ENCODE results near the gene CAMLG. TPM values are rescaled to one million over a fixed set of nuclear protein-coding genes. Genes with fewer than 3 reads are reported as not detected.
"Not testable (repeated sequence)": the region's sequence is repeated elsewhere in the genome, so short reads cannot be mapped to it uniquely, and the experiment has no call there.

CAMLG gene
- total and polyA plus RNA-seq, 8 donors, result 14.2 to 71.0 (median 30.4) TPM

- 87 to 96% (median 94%) methylated on average over 5 of the region's 5 CpGs for WGBS, 5 donors
- no peak overlapping the region for H3K27ac ChIP-seq
- no peaks in the 10 kb centered on the region for H3K9me3 ChIP-seq
Measured at GRCh38 chr5:134714120-134714519, 24.2 kb upstream of the CAMLG start.

DNA sequence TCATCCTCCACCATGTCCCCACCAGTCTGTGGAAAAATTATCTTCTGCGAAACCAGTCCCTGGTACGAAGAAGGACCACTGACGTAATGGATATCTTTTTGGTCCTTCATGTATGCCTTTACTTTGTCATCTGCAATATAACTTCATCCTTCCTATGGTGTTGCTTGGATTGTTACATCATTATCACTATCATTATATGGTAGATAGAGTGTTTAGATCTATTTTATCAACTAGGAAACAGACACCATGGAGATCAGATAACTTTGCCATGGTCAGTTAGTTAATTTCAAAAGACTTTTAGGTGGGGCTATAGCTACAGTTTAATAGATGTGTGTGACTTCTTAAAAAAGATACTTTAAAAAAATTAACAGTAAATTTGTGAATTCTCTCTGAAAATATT is 23.8 kb upstream of the CAMLG start:
- intact Hi-C loops (cut with DNase I; ENCODE audit: low total_unique reads), result no loop called here
- TF ChIP-seq POLR2AphosphoS5 (IDR thresholded peaks at IDR 0.05), result no peak
- no peak for TF ChIP-seq POLR2A (IDR thresholded peaks at IDR 0.05)
- Histone ChIP-seq H3K27me3 (no peaks in the 10 kb centered on the region), H3K4me3 (no peak overlapping the region), H3K27ac (no peak overlapping the region), H3K36me3 (peaks cover 67 to 100% (median 99%) of the 10 kb centered on the region in 4 donors), H3K4me1 (no peaks in the 10 kb centered on the region), H3K9me3 (no peaks in the 10 kb centered on the region)
- 89 to 98% (median 93%) methylated on average over 3 of the region's 3 CpGs for WGBS, 5 donors
- DNase-seq, result no peak

More at GRCh38 chr5:134714120-134714519, 24.2 kb upstream of the CAMLG start:
- Histone ChIP-seq H3K36me3 (peaks cover 67 to 100% (median 99%) of the 10 kb centered on the region in 4 donors), H3K4me1 (no peaks in the 10 kb centered on the region), H3K4me3 (no peak overlapping the region), H3K27me3 (no peaks in the 10 kb centered on the region)
- TF ChIP-seq POLR2A (IDR thresholded peaks at IDR 0.05) (no peak), EP300 (IDR thresholded peaks at IDR 0.05) (no peak), POLR2AphosphoS5 (IDR thresholded peaks at IDR 0.05) (no peak)
- TF ChIP-seq, protein P1, sequence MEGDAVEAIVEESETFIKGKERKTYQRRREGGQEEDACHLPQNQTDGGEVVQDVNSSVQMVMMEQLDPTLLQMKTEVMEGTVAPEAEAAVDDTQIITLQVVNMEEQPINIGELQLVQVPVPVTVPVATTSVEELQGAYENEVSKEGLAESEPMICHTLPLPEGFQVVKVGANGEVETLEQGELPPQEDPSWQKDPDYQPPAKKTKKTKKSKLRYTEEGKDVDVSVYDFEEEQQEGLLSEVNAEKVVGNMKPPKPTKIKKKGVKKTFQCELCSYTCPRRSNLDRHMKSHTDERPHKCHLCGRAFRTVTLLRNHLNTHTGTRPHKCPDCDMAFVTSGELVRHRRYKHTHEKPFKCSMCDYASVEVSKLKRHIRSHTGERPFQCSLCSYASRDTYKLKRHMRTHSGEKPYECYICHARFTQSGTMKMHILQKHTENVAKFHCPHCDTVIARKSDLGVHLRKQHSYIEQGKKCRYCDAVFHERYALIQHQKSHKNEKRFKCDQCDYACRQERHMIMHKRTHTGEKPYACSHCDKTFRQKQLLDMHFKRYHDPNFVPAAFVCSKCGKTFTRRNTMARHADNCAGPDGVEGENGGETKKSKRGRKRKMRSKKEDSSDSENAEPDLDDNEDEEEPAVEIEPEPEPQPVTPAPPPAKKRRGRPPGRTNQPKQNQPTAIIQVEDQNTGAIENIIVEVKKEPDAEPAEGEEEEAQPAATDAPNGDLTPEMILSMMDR (IDR thresholded peaks at IDR 0.05), result no peak
- DNase-seq, result no peak
- intact Hi-C loops (cut with DNase I; ENCODE audit: low total_unique reads), result no loop called here

DNA sequence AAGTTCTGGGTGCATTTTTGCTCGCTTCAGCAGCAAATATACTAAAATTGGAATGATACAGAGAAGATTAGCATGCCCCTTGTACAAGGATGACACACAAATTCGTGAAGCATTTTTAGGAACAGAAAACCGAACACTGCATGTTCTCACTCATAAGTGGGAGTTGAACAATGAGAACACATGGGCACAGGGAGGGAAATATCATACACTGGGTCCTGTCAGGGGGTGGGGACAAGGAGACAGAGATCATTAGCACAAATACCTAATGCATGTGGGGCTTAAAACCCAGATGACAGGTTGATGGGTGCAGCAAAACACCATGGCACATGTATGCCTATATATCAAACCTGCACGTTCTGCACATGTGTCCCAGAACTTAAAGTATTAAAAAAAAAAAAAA is 22.9 kb upstream of the CAMLG start:
- DNase-seq; H3K4me3 ChIP-seq; H3K9me3 ChIP-seq; intact Hi-C loops (cut with DNase I; ENCODE audit: low total_unique reads); H3K27me3 ChIP-seq; H3K27ac ChIP-seq; H3K4me1 ChIP-seq: not testable (repeated sequence)
- peaks cover 67 to 100% (median 99%) of the 10 kb centered on the region in 4 donors for H3K36me3 ChIP-seq
- WGBS, 5 donors, result 86 to 93% (median 91%) methylated on average over 4 of the region's 4 CpGs

DNA sequence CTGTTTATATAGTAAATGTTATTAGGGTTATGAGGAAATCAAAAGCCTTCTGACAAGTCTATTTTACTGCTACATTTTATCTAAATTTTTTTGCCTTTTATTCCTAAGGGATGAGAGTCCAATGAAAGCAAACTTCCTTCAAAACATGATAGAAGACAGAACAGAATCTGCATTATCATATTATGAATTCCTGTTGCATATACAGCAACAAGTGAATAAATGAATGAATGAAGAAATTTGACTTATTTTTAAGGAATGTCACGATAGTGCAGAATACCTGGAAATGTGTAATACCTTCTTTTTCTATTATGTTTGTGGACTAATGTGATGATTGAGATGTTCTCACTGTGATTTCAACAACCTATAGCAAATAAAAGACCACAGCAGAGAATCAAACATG is 13.5 kb upstream of the CAMLG start:
- H3K4me3 ChIP-seq, result no peak overlapping the region
- no peaks in the 10 kb centered on the region for H3K4me1 ChIP-seq
- no peak for TF ChIP-seq EP300 (IDR thresholded peaks at IDR 0.05)
- TF ChIP-seq POLR2AphosphoS5 (IDR thresholded peaks at IDR 0.05), result no peak
- TF ChIP-seq POLR2A (IDR thresholded peaks at IDR 0.05), result no peak
- 92 to 96% (median 94%) methylated on average over 1 of the region's 1 CpG for WGBS, 5 donors
- H3K36me3 ChIP-seq, result peaks cover 44 to 67% (median 62%) of the 10 kb centered on the region in 4 donors
- intact Hi-C loops (cut with DNase I; ENCODE audit: low total_unique reads), result no loop called here
- H3K27me3 ChIP-seq, result no peaks in the 10 kb centered on the region
- DNase-seq, result no peak
- H3K9me3 ChIP-seq, result no peaks in the 10 kb centered on the region
- no peak overlapping the region for H3K27ac ChIP-seq

GRCh38 chr5:134732819-134733218 is 5.5 kb upstream of the CAMLG start:
- TF ChIP-seq POLR2A (IDR thresholded peaks at IDR 0.05) (no peak), EP300 (IDR thresholded peaks at IDR 0.05) (no peak), POLR2AphosphoS5 (IDR thresholded peaks at IDR 0.05) (no peak)
- TF ChIP-seq, protein P1 (IDR thresholded peaks at IDR 0.05), result no peak
- intact Hi-C loops (cut with DNase I; ENCODE audit: low total_unique reads), result no loop called here
- H3K27ac ChIP-seq, result no peak overlapping the region
- 60 to 71% (median 62%) methylated on average over 3 of the region's 3 CpGs for WGBS, 5 donors
- no peak for DNase-seq
- H3K4me1 ChIP-seq, result peaks cover 0 to 8% (median 4%) of the 10 kb centered on the region in 4 donors
- no peak overlapping the region for H3K4me3 ChIP-seq
- peaks cover 0 to 1% (median 0%) of the 10 kb centered on the region in 4 donors for H3K36me3 ChIP-seq
- no peaks in the 10 kb centered on the region for H3K27me3 ChIP-seq
- no peaks in the 10 kb centered on the region for H3K9me3 ChIP-seq

DNA sequence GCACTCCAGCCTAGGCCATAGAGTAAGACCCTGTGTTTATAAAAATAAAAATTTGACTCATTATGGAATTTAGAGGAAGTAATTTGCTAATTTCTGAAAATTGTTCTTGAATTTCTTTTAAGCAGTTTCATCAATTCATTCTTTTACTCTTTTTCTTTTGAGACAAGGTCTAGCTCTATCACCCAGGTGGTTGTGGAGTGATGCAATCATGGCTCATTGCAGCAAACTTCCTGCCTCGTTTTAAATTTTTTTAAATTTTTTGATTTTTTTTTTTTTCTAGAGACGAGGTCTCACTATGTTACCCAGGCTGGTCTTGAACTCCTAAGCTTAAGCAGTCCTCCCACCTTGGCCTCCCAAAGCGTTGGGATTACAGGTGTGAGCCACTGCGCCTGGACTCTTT is 3.1 kb upstream of the CAMLG start:
- Histone ChIP-seq H3K4me1 (peaks cover 11 to 23% (median 15%) of the 10 kb centered on the region in 4 donors), H3K4me3 (no peak overlapping the region), H3K27ac (no peak overlapping the region), H3K36me3 (no peaks in the 10 kb centered on the region), H3K27me3 (no peaks in the 10 kb centered on the region), H3K9me3 (no peaks in the 10 kb centered on the region)
- intact Hi-C loops (cut with DNase I; ENCODE audit: low total_unique reads), result no loop called here
- WGBS, 5 donors, result 61 to 82% (median 78%) methylated on average over 4 of the region's 4 CpGs
- no peak for TF ChIP-seq POLR2AphosphoS5 (IDR thresholded peaks at IDR 0.05)
- TF ChIP-seq, protein P1 (IDR thresholded peaks at IDR 0.05), result no peak
- no peak for TF ChIP-seq EP300 (IDR thresholded peaks at IDR 0.05)
- no peak for TF ChIP-seq POLR2A (IDR thresholded peaks at IDR 0.05)
- no peak for DNase-seq
